Breast epithelium (tissue), 3 donors: Measurements from ENCODE around the gene OR4D1.

Source experiments
- POLR2A ChIP-seq: fragments of 450-650 bp; IDR thresholded peaks from one replicate; pipeline ENCODE4 v1.6.1; 2016; ENCODE audit warnings: antibody characterized with exemption, mild to moderate bottlenecking, moderate library complexity
- TF ChIP-seq, protein P1 (sequence below), 3 donors: fragments of 450-650 bp; IDR thresholded peaks; one replicate each; pipeline ENCODE4 v1.5.1; 2016 to 2017; ENCODE audit warnings: antibody characterized with exemption in 3 of 3, mild to moderate bottlenecking in 3 of 3, moderate library complexity in 3 of 3

DNA sequence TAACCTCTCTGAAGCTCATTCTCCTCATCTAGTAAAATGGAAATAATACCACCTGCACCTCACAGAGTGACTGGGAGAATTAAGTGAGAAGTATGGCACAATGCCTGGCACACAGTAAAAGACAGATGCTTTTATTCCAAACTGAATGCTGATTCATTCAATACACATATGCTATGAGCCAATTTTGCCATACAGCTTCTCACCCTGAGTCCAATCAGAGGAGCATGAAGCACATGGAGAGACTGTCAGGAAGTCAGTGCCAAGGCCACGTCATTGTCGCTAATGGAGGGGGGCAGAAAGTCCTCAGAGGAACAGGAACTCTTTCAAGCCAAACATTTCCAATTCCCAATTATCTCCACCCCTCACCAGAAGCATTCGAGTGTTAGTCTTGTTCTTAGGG, 59.3 kb downstream of the OR4D1 start:
- TF ChIP-seq, protein P1, sequence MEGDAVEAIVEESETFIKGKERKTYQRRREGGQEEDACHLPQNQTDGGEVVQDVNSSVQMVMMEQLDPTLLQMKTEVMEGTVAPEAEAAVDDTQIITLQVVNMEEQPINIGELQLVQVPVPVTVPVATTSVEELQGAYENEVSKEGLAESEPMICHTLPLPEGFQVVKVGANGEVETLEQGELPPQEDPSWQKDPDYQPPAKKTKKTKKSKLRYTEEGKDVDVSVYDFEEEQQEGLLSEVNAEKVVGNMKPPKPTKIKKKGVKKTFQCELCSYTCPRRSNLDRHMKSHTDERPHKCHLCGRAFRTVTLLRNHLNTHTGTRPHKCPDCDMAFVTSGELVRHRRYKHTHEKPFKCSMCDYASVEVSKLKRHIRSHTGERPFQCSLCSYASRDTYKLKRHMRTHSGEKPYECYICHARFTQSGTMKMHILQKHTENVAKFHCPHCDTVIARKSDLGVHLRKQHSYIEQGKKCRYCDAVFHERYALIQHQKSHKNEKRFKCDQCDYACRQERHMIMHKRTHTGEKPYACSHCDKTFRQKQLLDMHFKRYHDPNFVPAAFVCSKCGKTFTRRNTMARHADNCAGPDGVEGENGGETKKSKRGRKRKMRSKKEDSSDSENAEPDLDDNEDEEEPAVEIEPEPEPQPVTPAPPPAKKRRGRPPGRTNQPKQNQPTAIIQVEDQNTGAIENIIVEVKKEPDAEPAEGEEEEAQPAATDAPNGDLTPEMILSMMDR (IDR thresholded peaks at IDR 0.05): no peak
- no peak for TF ChIP-seq POLR2A
